AG09309 (cell line): ENCODE measurements around the gene TM2D1.
A peak's percentile ranks its signal among the peaks of the same experiment; 100 is the strongest.

Experiments
- DNase-seq: peaks from one replicate; pipeline ENCODE4 v3.0.0-alpha.2; 2010; ENCODE audit warnings: low read depth
- H3K4me3 ChIP-seq: 2 replicates; pipeline ENCODE4 v1.5.1; 2011; ENCODE audit warnings: mild to moderate bottlenecking, low read depth, low read length, moderate library complexity; ENCODE audit not compliant: control insufficient read depth
- CTCF ChIP-seq: IDR thresholded peaks from 2 replicates; pipeline ENCODE4 v1.5.1; 2011; ENCODE audit warnings: mild to moderate bottlenecking, low read depth, low read length, inconsistent platforms; ENCODE audit not compliant: insufficient read depth, control insufficient read depth; ENCODE audit errors: missing control alignments

Gene TM2D1

DNA sequence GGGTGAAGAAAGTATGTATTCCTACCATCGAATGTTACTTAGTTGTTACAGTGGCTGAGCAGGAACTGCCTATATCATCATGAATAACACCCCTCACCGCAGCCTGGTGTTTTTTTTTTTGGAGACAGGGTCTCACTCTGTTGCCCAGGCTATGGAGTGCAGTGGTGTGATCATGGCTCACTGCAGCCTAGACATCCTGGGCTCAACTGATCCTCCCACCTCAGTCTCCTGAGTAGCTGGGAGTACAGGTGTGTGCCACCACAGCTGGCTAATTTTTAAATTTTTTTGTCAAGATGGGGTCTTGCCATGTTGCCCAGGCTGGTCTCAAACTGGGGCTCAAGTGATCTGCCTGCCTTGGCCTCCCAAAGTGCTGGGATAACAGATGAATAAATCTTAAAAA is 24.6 kb upstream of the TM2D1 start:
- DNase-seq: no peak
- TF ChIP-seq CTCF: no peak
- H3K4me3 ChIP-seq: no peak overlapping the region

DNA sequence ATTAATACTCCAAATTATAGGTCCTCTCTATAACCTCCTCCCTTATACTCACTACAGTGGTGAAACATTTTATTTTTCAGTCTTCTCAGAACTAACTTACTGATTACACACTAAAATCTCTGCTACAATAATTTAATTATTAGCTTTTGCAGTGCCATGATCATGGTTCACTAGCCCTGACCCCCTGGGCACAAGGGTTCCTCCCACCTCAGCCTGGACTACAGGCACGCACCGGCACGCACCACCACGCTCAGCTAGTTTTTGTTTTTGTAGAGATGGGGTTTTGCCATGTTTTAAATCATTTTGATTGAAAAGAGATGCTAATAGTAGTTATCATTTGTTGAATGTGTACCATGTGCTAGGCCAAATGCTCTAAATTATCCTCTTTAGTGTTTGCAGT is 23.6 kb upstream of the TM2D1 start:
- no peak overlapping the region for H3K4me3 ChIP-seq
- DNase-seq: no peak
- no peak for TF ChIP-seq CTCF

- no peak for TF ChIP-seq CTCF
- DNase-seq: no peak
- no peak overlapping the region for H3K4me3 ChIP-seq
Observed at GRCh38 chr1:61746813-61747212, 21.9 kb upstream of the TM2D1 start.

DNA sequence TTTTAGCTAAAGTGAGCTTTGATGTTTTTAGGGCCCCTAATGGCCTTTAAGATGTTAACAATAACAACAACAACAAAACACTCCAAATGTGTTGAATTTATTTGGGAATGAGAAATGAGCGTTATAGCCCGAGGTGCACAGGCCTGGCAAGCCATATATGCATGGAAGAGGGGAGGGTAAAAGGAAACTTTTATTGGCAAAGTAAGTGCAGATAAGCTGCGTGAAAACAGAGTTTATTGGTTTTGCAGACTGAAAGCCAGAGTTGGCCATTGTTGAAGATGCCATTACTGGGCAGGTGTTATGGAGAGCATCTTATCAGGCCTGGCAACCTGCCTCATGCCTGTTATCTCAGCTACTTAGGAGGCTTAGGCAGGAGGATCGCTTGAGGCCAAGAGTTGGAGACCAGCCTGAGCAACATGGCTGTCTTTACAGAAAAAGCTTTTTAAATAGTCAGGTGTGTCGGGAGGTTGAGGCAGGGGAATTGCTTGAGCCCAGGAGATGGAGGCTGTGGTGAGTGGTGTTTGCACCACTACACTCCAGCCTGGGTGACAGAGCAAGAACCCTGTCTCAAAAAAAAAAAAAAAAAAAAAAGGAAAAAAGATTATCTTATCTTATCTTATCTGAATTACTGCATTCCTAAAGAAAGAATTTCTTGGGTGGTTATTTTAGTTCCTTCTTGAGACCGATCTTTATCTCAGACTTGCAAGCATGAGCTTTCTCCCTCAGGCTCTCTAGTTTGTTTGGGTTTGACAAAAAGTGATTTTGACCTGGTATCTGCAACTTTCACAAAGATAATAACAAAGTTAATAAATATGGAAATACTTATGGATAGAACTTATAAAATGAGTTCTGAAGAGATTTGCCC is 19.0 kb upstream of the TM2D1 start:
- DNase-seq: no peak
- H3K4me3 ChIP-seq: no peak overlapping the region; the same call in 1 of the 2 replicates
- TF ChIP-seq CTCF: no peak

DNA sequence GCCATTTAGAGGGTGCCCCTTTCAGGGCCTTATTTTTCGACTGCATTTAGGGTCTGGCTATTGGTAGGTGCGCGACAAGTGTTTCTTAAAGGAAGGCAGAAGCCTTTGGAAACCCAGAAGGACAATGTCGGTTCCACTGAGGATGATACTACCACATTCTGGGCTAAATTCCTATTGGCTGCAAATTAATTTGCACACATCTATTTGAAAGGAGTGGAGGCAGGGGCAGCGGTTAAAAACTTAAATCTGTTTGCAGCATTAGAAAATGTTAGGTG is 18.4 kb upstream of the TM2D1 start:
- no peak for DNase-seq
- no peak for TF ChIP-seq CTCF
- peak overlapping the region; percentile 75 for H3K4me3 ChIP-seq

DNA sequence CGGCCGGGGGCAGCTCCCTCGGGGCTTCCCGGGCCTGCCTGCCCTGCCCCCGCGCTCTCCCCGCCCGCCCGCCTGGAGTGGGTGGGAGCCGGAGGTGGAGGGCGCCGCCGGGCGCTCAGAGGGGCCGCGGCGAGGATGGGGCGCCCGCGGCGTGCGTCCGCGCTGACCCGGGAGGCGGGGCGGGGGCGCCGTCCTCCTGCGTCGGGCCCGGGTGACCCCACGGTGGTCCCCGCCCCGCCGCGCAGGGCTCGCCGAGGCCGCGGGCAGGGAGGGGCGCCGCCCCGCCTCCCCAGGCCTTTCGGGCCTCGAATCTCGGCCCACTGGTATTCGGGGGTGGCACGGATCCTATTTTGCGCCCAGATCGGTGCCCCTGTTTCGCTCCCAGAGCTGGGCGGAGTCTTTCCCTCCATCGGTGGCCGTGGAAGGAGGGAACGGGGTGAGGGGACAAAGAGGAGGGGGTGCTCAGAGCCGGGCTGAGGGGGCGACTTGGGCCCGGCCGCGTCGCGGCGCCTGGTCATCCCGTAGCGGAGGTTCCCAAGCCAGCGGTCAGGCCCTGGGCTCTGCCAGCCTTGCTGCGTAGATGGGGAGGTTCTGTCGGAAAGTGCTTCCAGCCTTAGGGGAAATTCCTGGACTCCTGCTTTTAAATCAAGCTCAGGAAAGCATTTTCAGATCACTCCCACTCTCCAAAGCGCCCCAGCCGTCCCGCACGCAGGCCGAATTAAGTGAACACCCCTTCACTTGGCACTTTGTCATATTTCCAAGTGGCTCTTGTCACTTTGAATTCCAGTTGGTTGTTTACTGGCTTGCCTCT is 17.9 kb upstream of the TM2D1 start:
- H3K4me3 ChIP-seq: peak overlapping the region; percentile 75
- DNase-seq: peak; percentile 37
- TF ChIP-seq CTCF: no peak
